ENCODE measurements around the gene ST3GAL6.

DNA sequence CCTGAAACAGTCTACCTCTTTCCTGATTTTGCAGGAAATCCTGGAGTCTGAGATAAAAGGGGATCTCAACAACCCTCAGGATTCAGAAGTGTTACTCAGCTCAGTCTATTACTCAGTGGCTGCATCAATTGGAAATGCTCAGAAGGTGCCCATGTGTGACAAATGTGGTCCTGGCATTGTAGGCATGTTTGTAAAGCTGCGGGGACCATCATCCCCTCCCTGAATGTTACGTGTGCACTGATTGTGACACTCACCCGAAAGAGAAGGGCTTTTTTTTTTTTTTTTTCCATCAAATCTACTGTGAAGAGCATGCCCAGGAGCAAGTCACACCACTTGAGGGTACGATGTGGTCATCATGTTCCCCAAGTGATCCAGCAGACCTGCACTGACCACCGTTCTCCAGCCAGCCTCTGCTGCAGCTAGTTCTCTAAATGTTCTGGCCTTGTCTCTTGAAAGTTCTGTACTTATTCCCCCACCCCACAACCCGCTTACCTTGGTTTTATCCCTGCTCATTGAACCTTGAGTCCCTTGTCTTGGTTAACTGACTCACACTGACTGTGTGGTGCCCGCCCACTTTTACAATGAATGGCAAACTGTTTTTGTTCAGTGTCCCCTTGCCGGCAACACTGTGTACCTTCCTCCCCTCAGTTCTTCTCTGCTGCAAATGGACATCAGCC lies 19.8 kb downstream of the ST3GAL6 start:
- TF ChIP-seq CTCF (conservative IDR thresholded peaks at IDR 0.05; ENCODE audit: low read depth, low read length) = no peak
- TF ChIP-seq BHLHE40 (IDR thresholded peaks at IDR 0.05; ENCODE audit: low read depth, low read length) = no peak
- no peak for TF ChIP-seq POLR2A (IDR thresholded peaks at IDR 0.05; ENCODE audit: low read depth, low read length)
- TF ChIP-seq MAFK (IDR thresholded peaks at IDR 0.05; ENCODE audit: low read depth, low read length) = no peak

All from IMR-90 (cell line).